NCI-H1417 treated with DMSO at 0.1 percent for 48 hours (cell line): ENCODE results near the gene ANO2.

Experiments
- DNase-seq: peaks from one replicate; lab custom pipeline; 2025; lab: John Stamatoyannopoulos, UW

ANO2 gene

DNA sequence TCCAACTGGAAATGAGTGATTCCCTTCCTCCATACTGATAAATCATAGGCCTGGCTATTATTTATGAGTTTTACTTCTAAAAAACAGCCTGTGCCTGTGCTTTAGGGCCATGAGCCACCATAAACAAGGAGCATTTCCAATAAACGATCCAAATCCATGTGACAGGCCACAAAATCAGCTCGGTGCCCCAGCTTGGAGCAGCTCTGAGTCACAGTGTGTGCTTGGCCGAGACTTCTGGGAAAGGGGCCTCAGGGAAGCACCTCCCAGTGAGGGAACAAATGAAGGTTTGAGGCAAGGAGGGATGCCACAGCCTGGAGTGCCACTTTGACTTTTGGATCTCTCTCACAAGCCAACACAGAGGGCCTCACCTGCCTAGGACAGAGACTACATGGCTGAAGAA lies 322.8 kb downstream of the ANO2 start:
- no peak for DNase-seq

- no peak for DNase-seq
These were observed 323.7 kb downstream of the ANO2 start for GRCh38 chr12:5621329-5621728.

DNA sequence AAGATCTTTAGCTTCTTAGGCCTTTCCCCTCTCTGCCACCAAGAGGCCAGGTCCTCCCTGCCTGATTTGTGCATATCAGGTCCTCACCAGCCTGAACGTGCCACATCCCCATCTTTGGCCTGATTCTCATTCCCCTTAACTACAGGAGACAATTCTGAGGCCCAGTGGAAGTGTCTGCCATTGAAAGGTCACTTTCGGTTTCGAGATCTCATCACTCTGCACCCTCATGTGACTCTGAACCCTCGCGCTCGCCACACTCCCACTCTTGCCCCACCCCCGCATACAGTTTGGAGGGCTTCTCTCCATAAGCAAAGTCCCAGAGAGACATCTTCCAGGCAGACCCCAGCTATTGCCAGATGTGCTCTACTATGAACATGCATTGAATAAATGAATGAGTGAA lies 324.2 kb downstream of the ANO2 start:
- no peak for DNase-seq

DNA sequence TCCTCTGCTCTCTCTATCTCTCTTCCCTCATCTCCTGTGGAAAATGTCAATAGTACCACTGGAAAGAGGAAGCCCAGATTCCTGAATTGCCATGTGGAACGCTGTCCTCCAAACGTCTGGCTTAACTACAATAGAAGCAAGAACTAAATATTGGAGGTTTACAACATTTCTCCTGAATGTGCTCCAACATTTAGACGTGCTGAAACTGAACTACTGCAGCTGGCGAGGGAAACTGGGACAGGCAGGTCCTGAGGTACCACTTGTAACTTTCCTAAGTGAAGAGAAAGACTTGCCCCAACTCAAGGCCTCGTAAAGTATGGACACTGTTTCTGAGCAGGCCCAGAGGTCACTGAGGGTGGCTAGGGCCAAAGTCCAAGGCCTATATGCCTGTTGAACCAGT lies 325.4 kb downstream of the ANO2 start:
- no peak for DNase-seq

- no peak for DNase-seq
These were observed 328.2 kb downstream of the ANO2 start for GRCh38 chr12:5616854-5617253.

DNA sequence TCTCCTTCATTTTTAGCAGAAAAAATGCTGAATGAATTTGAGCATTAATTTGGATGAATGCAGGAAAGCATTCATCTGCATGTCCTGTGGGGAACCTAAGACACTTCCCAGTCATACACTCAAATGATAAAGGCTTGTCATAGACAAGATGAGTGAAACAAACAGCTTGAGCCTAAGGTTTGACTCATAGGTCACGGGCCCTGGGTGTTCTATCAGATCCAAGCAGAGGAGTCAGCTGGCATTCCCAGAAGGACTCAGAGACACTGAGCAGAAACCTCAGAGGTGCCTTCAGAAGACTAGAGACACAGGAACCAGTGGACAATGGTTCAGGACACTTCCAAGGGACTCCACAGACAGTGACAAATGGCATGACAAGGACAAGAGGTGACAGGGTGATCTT lies 329.3 kb downstream of the ANO2 start:
- DNase-seq: no peak

DNA sequence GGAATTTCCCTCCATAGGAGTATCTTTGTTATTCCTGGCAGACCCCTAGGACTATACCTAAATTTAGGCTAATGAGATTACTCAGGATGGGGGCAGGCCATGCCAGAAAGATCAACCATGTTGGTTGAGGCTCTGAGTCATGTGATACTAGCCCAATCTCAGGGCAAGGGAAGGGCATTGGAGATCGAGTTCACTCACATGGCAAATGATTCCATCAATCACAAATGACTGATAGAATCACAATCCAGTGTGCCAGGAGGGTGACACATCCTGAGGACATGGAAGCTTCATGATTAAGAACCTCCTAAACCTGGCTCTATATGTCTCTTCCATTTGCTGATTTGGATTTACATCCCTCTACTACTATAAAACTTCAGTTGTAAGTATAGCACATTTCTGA lies 330.8 kb downstream of the ANO2 start:
- no peak for DNase-seq

GRCh38 chr12:5612556-5613410 lies 332.3 kb downstream of the ANO2 start:
- DNase-seq: no peak

DNA sequence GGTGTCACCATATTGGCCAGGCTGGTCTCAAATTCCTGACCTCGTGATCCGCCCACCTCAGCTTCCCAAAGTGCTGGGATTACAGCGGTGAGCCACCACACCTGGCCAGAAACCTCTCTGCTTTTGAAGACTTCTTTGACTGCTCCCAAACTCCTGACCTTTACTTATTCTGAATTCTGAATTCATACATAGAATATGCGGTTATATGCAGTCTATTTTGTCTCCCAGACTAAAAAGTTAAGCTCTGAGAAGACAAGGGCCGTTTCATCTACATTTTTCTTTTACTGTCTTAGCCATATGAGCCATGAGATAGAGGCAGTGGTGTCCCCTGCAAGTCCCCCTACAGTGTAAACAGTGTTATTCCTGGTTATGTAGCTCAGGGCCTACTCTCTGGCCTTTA lies 333.9 kb downstream of the ANO2 start:
- DNase-seq: no peak

GRCh38 chr12:5599378-5599777 lies 345.7 kb downstream of the ANO2 start:
- DNase-seq: no peak

GRCh38 chr12:5593998-5594397 lies 351.1 kb downstream of the ANO2 start:
- no peak for DNase-seq

- DNase-seq: no peak
These were observed 352.0 kb downstream of the ANO2 start for GRCh38 chr12:5593086-5593485.

GRCh38 chr12:5592310-5592709 lies 352.7 kb downstream of the ANO2 start:
- no peak for DNase-seq

DNA sequence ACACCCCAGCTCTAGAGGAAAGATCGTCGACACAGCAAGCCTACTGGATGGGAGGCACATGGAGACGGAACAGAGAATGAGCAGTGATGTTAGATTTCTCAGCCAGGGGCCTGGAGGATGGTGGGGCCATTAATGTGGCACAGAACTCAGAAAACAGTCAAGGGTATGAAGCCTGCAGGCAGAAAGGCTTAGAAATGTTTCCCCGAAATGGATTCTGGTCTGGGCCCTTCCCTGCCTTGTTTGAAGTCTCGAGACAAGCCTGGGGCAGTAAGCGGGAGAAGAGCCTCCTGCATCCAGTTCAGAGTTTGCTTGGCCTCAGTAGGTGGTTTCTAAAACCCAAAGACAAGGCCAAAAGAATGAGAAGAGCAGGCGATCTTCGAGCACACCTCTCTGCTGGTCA lies 354.7 kb downstream of the ANO2 start:
- no peak for DNase-seq

DNA sequence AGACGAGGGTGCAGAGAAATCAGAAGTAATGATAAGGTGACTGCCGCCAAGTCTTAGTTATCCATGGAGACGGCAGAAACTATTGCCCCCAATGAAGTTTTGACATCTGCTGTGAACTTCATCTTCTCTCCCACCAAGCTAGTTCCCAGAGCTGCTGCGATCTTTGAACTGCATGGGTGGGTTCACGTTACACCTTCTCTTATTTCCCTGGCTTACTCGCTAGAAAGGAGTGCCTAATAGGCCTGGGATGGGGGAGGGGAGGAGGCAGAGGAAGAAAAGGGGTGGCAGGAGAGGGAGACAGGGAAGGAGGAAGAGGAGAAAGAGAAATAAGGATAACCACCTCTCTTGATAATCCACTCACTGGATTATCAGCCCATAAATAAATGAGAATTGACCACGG lies 356.0 kb downstream of the ANO2 start:
- DNase-seq: no peak

GRCh38 chr12:5588591-5588990 lies 356.5 kb downstream of the ANO2 start:
- no peak for DNase-seq

- no peak for DNase-seq
These were observed 356.9 kb downstream of the ANO2 start for GRCh38 chr12:5588176-5588575.

DNA sequence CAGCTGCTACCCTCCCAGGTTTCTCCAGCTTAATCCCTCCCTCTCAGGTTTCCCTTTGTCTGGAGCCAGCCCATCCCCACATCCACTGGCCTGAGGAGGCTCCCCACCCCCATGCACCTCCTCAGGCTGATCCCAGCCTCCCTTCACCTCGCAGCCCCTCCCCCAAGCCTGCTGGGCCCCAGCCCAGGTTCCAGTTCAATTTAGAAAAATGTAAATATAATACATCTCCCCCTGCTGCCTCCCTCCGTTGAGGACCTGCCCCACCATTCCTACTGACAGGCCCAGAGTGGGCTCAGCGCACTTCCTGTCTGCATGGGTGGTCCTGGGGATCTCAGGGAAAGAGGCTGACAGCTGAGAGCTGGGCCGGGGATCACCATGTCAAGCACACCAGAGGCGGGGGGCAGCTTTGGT lies 357.3 kb downstream of the ANO2 start:
- no peak for DNase-seq

- no peak for DNase-seq
These were observed 358.9 kb downstream of the ANO2 start for GRCh38 chr12:5586201-5586600.

GRCh38 chr12:5585178-5585577 lies 359.9 kb downstream of the ANO2 start:
- DNase-seq: no peak

- no peak for DNase-seq
These were observed 360.5 kb downstream of the ANO2 start for GRCh38 chr12:5584412-5585175.

GRCh38 chr12:5582541-5582940 lies 362.5 kb downstream of the ANO2 start:
- DNase-seq: no peak

DNA sequence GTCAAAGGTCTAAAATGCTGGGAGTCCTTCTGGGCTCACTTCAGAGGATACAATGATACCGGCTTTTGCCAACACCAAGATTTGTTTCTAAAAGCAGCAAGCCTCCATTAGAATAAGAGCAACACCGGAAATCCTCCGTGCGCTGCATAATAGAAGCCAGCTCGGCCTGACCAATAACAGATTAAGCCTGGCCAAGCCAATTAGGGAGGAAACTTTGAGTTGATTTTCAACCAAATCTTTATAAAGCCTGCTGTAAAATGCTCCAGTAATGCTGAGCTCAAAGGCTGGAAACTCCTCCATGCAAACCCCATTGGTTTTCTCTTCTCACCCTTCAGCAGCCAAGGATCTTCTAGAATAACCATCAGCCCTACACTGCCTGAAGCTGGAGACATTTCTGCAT lies 363.0 kb downstream of the ANO2 start:
- no peak for DNase-seq

DNA sequence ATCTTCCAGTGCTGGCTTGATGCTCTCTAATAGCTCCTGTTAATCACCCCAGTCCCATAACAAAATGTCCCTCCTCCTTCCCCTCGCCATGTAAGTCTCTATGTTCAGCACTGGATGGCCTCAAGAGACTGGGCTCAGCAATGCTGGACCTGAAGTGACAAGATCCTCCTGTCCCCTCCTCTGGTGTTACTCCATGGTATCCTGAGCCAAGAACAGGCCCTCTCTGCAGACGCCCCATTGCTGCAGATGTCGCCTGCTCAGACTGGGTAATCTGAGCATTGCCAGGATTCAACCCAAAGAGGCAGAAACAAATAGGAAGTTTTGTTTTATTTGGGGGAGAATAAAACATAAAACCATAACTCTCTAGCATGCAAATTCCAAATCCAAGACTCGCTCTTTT lies 363.4 kb downstream of the ANO2 start:
- no peak for DNase-seq
